B cell (primary cell): ENCODE measurements around the gene DOCK4.

Source experiments
- CTCF ChIP-seq: fragments of 200-600 bp; IDR thresholded peaks from one replicate; pipeline ENCODE4 v1.8.0; 2022; ENCODE audit warnings: antibody characterized with exemption, mild to moderate bottlenecking
- EZH2 ChIP-seq: IDR thresholded peaks from 2 replicates; pipeline ENCODE4 v1.6.1; 2012; ENCODE audit warnings: borderline replicate concordance, low read depth, mild to moderate bottlenecking, moderate library complexity, low read length; ENCODE audit not compliant: insufficient read depth, poor library complexity, severe bottlenecking

- TF ChIP-seq CTCF: no peak
- no peak for TF ChIP-seq EZH2
Observed at GRCh38 chr7:111980725-111981124, 225.5 kb downstream of the DOCK4 start.
